ENCODE measurements around the gene STN1.

DNA sequence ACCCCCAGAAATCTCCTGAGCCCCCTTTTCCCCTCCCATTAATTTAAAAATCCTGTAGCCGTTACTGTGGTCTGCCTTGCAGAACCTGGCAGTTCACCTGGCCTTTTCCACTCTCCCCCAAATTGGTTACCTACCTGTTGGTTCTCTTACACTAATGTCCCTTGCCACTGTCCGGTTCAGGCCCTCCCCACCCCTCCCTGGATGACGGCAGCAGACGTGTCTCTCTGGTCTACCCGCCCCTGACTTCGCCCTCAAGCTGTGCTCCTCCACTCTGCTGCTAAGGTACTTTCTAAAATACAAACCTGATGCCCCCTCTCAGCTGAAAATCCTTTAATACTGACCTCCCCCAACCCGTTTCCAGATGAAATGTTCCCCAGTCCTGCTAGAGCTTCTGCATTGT, 47.0 kb downstream of the STN1 start:
- TF ChIP-seq CTCF (IDR thresholded peaks at IDR 0.05) (no peak), SIN3A (IDR thresholded peaks at IDR 0.05; ENCODE audit: borderline replicate concordance, insufficient read depth, low read depth, low read length) (no peak), TCF7L2 (IDR thresholded peaks at IDR 0.05; ENCODE audit: low read depth, low read length) (no peak), POLR2AphosphoS5 (IDR thresholded peaks at IDR 0.05; ENCODE audit: low read depth, low read length) (no peak)
- TF ChIP-seq, protein P1, sequence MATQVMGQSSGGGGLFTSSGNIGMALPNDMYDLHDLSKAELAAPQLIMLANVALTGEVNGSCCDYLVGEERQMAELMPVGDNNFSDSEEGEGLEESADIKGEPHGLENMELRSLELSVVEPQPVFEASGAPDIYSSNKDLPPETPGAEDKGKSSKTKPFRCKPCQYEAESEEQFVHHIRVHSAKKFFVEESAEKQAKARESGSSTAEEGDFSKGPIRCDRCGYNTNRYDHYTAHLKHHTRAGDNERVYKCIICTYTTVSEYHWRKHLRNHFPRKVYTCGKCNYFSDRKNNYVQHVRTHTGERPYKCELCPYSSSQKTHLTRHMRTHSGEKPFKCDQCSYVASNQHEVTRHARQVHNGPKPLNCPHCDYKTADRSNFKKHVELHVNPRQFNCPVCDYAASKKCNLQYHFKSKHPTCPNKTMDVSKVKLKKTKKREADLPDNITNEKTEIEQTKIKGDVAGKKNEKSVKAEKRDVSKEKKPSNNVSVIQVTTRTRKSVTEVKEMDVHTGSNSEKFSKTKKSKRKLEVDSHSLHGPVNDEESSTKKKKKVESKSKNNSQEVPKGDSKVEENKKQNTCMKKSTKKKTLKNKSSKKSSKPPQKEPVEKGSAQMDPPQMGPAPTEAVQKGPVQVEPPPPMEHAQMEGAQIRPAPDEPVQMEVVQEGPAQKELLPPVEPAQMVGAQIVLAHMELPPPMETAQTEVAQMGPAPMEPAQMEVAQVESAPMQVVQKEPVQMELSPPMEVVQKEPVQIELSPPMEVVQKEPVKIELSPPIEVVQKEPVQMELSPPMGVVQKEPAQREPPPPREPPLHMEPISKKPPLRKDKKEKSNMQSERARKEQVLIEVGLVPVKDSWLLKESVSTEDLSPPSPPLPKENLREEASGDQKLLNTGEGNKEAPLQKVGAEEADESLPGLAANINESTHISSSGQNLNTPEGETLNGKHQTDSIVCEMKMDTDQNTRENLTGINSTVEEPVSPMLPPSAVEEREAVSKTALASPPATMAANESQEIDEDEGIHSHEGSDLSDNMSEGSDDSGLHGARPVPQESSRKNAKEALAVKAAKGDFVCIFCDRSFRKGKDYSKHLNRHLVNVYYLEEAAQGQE (IDR thresholded peaks at IDR 0.05; ENCODE audit: insufficient read depth in 1 of 2, low read depth in 2 of 2, low read length in 1 of 2), result no peak
